GM15510 (cell line): ENCODE data around the gene KIN.

Experiments used
- POLR2A ChIP-seq: IDR thresholded peaks from 3 replicates; pipeline ENCODE4 v1.6.1; 2011; ENCODE audit warnings: borderline replicate concordance; ENCODE audit not compliant: insufficient read length; ENCODE audit errors: extremely low read depth

Gene KIN

GRCh38 chr10:7707858-7708622 is 79.8 kb downstream of the KIN start:
- no peak for TF ChIP-seq POLR2A

- TF ChIP-seq POLR2A = no peak
Measured at GRCh38 chr10:7707102-7707501, 80.7 kb downstream of the KIN start.

- no peak for TF ChIP-seq POLR2A
Measured at GRCh38 chr10:7706534-7707073, 81.2 kb downstream of the KIN start.

DNA sequence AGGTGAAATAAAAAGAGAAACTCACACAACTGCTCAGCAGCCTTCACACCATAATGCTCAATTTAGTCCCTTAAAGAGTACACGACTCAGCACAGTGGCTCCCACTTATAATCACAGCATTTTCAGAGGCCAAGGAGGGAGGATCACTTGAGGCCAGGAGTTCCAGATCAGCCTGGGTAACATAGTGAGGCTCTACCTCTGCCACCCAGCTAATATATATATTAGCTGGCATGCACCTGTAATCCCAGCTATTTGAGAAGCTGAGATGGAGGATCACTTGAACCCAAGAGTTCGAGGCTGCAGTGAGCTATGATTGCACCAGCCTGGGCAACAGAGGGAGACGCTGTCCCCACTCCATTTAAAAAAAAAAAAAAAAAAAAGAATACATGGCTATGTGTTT is 82.5 kb downstream of the KIN start:
- TF ChIP-seq POLR2A = no peak

DNA sequence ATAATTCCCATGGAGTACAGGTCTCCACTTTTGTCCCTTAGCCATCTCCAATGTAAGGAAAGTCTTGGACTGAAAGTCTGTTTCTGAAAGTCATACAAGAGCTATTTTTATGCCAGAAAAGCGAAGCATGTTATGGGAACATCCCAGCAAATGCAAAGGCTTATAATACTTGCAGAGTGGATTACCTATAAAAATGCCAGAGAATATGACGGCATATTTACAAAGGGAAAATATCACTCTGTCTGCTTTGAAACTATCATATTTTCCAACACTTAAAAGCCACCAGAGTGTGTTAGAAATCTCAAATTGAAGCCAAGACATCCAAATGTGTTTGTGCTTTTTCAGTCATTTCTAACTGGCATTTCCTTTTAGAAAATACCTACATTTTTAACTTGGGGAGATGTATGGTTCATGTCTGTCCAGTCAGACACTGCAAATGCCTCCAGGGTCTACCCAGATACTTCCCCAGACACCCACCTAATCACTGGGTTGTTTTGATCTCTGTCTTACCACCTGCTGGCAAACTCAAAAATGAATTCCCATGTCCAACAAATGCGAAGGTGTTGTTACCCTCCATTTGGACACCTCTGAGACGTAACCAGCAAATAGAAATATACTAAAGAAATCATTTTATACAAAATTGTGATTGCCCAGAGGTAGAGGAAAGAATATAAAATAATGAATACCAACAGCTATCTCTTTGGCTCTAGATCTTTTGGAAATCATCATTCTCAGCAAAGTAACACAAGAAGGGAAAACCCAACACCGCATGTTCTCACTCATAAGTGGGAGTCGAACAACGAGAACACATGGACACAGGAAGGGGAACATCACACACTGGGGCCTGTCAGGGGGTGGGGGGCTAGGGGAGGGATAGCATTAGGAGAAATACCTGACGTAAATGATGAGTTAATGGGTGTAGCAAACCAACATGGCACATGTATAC is 83.4 kb downstream of the KIN start:
- no peak for TF ChIP-seq POLR2A

DNA sequence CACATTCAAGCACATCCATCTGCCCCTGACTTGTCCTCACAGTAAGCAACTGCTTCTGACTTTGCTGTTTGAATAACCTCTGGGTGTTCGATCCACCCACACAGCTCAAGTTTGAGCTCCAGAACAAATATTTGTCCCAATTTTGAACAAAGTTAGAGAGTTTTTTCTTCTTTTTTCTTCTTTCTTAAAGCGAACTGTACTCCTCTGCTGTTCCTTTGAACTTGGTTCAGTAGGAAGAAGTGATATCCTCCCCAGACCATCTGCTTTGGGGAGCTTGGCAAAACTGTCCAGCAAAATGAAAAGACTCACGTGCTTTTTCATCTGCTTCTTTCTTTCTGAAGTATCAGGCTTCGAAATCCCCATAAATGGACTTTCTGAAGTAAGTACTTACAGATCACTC is 84.7 kb downstream of the KIN start, which contains the start of gene ITIH2:
TSS of gene ITIH2 (plus strand) at position 177 of the 400 bp plus-strand sequence. CDS start at position 296, 119 bp downstream.
- TF ChIP-seq POLR2A = no peak

- TF ChIP-seq POLR2A = no peak
Measured at GRCh38 chr10:7702288-7702812, 85.4 kb downstream of the KIN start.

GRCh38 chr10:7701158-7701742 is 86.5 kb downstream of the KIN start:
- no peak for TF ChIP-seq POLR2A
